ENCODE measurements around the gene PRAMEF14.
"Not testable (repeated sequence)": the region's sequence is repeated elsewhere in the genome, so short reads cannot be mapped to it uniquely, and the experiment has no call there.

Gene PRAMEF14

GRCh38 chr1:13303239-13303638 is 43.7 kb downstream of the PRAMEF14 start, which contains the start of gene PRAMEF33:
Gene PRAMEF33 (plus strand): TSS chr1:13303539. CDS start chr1:13305955, 2,416 bp downstream.
- not testable (repeated sequence) for H3K27me3 Mint-ChIP-seq; H3K9me3 Mint-ChIP-seq; DNase-seq; H3K4me3 Mint-ChIP-seq; H3K27ac Mint-ChIP-seq; H3K4me1 Mint-ChIP-seq (ENCODE audit: low read depth); H3K36me3 Mint-ChIP-seq (ENCODE audit: low read depth)

DNA sequence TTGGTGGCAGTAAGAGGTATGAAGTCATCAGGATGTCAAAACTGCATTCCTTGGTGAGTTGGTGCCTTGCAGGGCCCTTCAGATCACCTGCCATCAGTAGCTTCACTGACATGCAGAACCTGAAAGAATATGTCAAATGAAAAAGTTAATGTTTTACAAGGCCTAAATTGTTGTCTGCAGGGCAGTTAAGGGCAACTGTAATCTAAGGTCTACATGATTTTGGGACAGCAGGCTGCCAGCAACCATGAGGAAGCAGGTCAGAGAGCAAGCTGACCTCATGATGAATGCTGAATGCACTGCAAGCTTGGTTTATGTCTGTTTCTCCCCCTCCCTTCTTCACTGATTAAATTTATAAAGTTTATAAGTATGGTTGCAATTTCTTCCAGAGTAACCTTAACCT is 44.7 kb downstream of the PRAMEF14 start:
- not testable (repeated sequence) for H3K4me3 Mint-ChIP-seq; H3K27me3 Mint-ChIP-seq; H3K27ac Mint-ChIP-seq; H3K36me3 Mint-ChIP-seq (ENCODE audit: low read depth); H3K9me3 Mint-ChIP-seq; H3K4me1 Mint-ChIP-seq (ENCODE audit: low read depth); DNase-seq

DNA sequence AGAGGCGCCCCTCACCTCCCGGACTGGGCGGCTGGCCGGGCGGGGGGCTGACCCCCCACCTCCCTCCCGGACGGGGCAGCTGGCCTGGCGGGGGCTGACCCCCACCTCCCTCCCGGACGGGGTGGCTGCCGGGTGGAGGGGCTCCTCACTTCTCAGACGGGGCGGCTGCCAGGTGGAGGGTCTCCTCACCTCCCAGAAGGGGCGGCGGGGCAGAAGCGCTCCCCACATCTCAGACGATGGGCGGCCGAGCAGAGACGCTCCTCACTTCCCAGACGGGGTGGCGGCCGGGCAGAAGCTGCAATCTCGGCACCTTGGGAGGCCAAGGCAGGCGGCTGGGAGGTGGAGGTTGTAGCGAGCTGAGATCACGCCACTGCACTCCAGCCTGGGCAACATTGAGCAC is 48.2 kb downstream of the PRAMEF14 start:
- H3K27me3 Mint-ChIP-seq; H3K27ac Mint-ChIP-seq; DNase-seq; H3K9me3 Mint-ChIP-seq; H3K4me1 Mint-ChIP-seq (ENCODE audit: low read depth); H3K36me3 Mint-ChIP-seq (ENCODE audit: low read depth); H3K4me3 Mint-ChIP-seq: not testable (repeated sequence)

DNA sequence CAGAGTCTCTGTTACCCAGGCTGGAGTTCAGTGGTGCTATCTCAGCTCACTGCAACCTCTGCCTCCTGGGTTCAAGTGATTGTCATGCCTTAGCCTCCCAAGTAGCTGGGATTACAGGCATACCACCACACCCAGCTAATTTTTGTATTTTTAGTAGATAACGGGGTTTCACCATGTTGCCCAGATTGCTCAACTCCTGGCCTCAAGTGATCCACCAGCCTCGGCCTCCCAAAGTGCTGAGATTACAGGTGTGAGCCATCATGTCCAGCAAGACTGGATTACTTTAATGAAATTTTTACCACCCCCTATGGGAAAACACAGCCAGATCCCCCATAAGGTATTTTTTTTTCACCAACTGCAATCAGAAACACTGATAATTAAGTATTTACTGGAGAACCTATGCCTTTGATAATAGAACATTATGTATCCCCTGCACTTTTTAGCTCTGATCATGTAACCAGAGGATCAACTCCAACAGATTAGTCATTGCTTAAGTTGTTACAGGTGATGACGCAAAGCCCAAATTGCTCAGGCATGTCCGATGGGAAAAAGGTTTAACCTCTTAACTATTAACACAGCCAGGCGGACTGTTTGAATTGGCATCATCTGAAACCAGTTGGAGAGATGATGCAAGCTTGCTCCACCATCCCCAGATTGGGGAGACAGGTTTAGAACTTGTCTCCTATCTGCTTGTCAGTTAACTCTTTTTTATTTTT is 49.6 kb downstream of the PRAMEF14 start:
- not testable (repeated sequence) for H3K27me3 Mint-ChIP-seq; H3K36me3 Mint-ChIP-seq (ENCODE audit: low read depth); DNase-seq; H3K4me1 Mint-ChIP-seq (ENCODE audit: low read depth); H3K27ac Mint-ChIP-seq; H3K4me3 Mint-ChIP-seq; H3K9me3 Mint-ChIP-seq

Measured in activated T-cell treated with anti-CD3 and anti-CD28 coated beads, Interleukin-2, amount 50 U/mL, for 24 hours (primary cell).